Fibroblast of villous mesenchyme (primary cell): Measurements from ENCODE around the gene TNFAIP1. TPM values are rescaled to one million over a fixed set of nuclear protein-coding genes. Genes with fewer than 3 reads are reported as not detected.

ENCODE experiments used
- DNase-seq: peaks from one replicate; pipeline ENCODE4 v3.0.0-alpha.2; 2010; ENCODE audit warnings: low read depth
- H3K4me3 ChIP-seq: 2 replicates; pipeline ENCODE4 v1.5.1; 2011; ENCODE audit warnings: low read depth, mild to moderate bottlenecking, low read length
- total RNA-seq: library from RNA; depleted of rRNA; stranded (reverse); fragments of >200 nt; gene quantifications from 2 replicates; pipeline ENCODE4 v1.2.3, GENCODE V29; 2012
- TF ChIP-seq, protein P1 (sequence below): IDR thresholded peaks from 2 replicates; pipeline ENCODE4 v1.5.1; 2012; ENCODE audit warnings: low read depth, mild to moderate bottlenecking, low read length; ENCODE audit not compliant: insufficient read depth

TNFAIP1 gene
- total RNA-seq, 1 donor = 50.1 TPM

DNA sequence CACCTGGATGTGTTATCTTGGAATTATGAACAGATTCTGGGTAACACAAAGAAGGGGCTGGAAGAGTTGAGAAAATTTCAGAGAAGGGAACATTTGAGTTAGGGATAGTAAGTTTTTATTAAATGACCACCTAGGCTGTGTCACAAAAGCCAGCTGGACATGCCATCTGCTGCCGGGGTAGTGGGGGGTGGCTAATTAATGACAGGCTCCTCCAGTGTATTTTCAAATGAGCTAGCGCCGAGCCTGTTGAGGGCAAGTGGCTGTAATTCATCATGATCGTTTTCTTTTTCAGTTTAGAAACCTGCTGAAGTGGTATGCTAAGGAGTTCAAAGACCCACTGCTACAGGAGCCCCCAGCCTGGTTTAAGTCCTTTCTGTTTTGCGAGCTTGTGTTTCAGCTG, 10.3 kb upstream of the TNFAIP1 start:
- DNase-seq = no peak
- H3K4me3 ChIP-seq = no peak overlapping the region
- TF ChIP-seq, protein P1, sequence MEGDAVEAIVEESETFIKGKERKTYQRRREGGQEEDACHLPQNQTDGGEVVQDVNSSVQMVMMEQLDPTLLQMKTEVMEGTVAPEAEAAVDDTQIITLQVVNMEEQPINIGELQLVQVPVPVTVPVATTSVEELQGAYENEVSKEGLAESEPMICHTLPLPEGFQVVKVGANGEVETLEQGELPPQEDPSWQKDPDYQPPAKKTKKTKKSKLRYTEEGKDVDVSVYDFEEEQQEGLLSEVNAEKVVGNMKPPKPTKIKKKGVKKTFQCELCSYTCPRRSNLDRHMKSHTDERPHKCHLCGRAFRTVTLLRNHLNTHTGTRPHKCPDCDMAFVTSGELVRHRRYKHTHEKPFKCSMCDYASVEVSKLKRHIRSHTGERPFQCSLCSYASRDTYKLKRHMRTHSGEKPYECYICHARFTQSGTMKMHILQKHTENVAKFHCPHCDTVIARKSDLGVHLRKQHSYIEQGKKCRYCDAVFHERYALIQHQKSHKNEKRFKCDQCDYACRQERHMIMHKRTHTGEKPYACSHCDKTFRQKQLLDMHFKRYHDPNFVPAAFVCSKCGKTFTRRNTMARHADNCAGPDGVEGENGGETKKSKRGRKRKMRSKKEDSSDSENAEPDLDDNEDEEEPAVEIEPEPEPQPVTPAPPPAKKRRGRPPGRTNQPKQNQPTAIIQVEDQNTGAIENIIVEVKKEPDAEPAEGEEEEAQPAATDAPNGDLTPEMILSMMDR = no peak

DNA sequence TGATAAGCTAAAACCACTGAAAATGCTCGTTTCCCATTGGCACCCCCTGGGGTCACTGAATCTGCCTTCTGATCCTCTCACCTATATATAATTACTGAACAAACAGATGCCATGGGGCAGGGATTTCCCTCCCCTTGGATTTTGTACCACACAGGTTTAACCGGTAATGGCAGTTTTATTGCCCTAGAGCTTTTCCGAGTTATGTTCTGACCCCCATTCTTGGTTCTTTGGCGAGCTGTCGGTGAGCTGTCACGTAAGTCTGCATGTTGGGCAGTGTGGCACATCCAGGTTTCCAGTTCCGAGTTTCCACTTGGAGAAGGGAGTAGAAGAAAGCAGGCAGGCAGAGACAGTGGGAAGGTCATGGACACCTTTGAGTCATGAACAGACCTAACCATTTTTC, 9.4 kb upstream of the TNFAIP1 start:
- H3K4me3 ChIP-seq = no peak overlapping the region
- TF ChIP-seq, protein P1 = no peak
- DNase-seq = no peak

DNA sequence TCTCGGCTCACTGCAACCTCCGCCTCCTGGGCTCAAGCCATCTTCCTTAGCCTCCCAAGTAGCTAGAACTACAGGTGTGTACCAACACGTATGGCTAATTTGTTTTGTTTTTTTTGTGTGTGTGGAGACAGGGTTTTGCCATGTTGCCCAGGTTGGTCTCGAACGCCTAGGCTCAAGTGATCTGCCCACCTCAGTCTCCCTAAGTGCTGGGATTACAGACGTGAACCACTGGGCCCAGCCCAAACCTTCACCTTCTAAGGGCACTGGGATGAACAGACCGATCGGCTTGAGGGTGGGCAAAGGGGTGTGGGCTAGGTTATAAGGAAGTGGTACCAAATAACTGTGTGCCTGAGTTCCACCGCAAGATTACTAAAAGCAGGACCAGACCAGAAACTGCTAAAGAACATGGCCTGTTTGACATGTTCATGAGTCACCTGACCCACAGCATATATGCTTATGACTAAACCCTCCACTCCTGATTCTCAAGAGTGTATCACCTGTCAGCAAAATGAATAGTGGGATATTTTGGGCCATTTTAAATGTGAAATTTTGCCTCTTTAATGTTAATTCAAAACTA, 8.4 kb upstream of the TNFAIP1 start:
- TF ChIP-seq, protein P1 = no peak

DNA sequence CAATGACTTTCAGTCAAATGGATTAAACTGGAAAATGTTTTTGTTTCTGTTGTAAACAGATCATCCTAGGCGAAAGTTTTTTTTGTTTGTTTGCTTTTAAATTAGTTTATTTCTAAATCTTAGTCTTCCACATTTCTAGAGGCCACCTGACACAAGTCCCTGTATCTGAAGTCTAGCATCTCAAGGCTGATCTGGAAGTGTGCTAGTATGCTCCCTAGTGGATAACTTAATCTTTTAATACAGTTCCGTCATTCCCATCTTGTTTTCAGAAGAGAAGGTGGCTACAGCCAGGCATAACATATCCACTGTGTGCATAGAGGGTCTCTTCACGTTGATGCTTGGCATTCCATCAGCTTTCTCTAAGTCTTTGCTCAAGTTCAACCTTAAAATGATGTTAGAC, 7.9 kb upstream of the TNFAIP1 start:
- TF ChIP-seq, protein P1 = no peak
- no peak overlapping the region for H3K4me3 ChIP-seq
- peak; percentile 34 for DNase-seq

More for the DNA sequence above, 8.4 kb upstream of the TNFAIP1 start:
- H3K4me3 ChIP-seq = no peak overlapping the region
- no peak for DNase-seq

DNA sequence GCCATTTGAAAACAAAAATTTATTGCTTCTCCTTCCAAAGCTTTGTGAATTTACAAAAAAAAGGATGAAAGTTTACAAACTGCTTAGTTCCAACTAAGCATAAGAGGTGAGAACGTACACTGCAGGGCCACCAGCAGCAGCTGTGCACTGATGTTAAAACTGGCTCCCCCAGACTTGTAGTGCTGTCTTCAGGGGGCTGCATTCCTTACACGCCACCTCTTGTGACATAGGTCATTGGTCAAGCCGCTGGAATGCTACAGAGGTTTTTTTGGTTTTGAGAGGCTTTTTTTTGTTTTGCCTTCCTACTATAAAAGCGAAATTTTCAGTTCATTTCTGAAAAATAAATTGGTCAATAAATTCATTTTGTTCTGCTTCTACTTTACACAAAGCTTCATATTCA, 7.2 kb upstream of the TNFAIP1 start:
- peak; percentile 52 for DNase-seq
- H3K4me3 ChIP-seq = no peak overlapping the region
- TF ChIP-seq, protein P1 = no peak

DNA sequence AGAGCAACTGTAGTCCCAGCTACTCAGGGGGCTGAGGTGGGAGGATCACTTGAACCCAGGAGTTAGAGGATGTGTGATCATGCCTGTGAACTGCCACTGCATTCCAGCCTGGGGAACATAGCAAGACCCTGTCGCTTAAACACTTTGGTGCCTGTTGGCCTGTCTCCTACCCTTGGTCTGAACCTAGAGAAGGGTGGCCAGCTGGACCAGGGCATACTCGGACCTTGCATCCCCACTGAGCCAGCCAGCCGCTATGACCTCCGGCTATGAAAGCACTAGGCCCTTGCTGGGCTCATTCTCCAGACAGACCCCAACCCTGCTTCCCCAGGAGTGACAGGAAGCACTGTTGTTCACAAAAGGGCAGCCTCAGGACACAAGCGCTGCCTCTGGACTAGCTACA, 4.9 kb upstream of the TNFAIP1 start:
- TF ChIP-seq, protein P1 = no peak
- no peak for DNase-seq
- H3K4me3 ChIP-seq = no peak overlapping the region

DNA sequence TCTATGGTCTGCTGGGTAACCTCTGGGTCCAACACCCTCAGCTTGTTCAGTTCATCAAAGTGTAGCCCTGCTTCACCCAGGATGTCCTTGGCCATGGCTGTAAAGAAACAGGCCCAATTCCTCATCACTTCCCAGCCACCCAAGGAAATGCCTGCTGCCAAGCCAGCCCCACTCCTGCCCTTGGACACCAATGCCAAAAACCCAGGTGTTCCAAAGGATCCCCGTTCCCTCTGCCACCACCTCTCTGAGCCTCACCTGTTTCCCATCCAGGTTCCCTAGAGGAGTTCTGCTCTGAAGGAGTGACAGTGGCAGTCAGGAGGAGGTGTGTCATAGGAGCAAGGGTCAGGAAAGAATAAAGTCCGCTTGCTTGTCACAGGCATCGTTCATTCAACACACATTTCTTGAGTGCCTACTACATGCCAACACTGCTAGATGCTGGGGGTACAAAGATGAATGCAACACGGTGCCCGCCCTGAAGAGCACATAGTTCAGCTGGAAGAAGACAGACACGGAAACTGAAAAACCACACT, 3.6 kb upstream of the TNFAIP1 start:
- TF ChIP-seq, protein P1 = no peak
- DNase-seq = no peak
- H3K4me3 ChIP-seq = no peak overlapping the region
